Endothelial cell of umbilical vein (primary cell): ENCODE results near the gene STK24. TPM values are rescaled to one million over a fixed set of nuclear protein-coding genes. Genes with fewer than 3 reads are reported as not detected.

ENCODE experiments used
- BruUV-seq: library from RNA; stranded (reverse); fragments of 400-500 nt; replicated peaks from 2 replicates; lab custom pipeline; 2021; lab: Mats Ljungman, UMichigan
- CTCF ChIA-PET: fragments of 300-600, 350-600 bp; sonication (Branson Sonifier 250); formaldehyde crosslinking; loops from one replicate; lab custom pipeline; 2021; ENCODE audit warnings: antibody characterized with exemption, inconsistent platforms; lab: Charles Lee
- POLR2A ChIA-PET: fragments of 300-600, 350-600 bp; sonication (Branson Sonifier 250); formaldehyde crosslinking; loops from one replicate; lab custom pipeline; 2021; ENCODE audit warnings: antibody characterized with exemption, inconsistent platforms; lab: Charles Lee
- DNase-seq: peaks from one replicate; pipeline ENCODE4 v3.0.0-alpha.2; 2011; ENCODE audit warnings: low read depth, low spot score
- FAIRE-seq: peaks from 2 replicates; lab custom pipeline; 2011; peaks lifted over from hg19 to GRCh38; lab: Jason Lieb, UNC
- H2AFZ ChIP-seq: 2 replicates; pipeline ENCODE4 v1.6.0; 2012; ENCODE audit warnings: low read depth, low read length, control low read depth, inconsistent platforms
- H3K27ac ChIP-seq: 2 replicates; pipeline ENCODE4 v1.5.1; 2011; ENCODE audit warnings: low read depth, mild to moderate bottlenecking, control low read depth, low read length, moderate library complexity; ENCODE audit not compliant: insufficient read depth
- H3K27me3 ChIP-seq, 2 experiments: 2 replicates each; pipeline versions ENCODE4 v1.6.0 to v1.6.1; 2011; ENCODE audit warnings: low read length in 2 of 2, mixed read lengths in 1 of 2; ENCODE audit not compliant: control insufficient read depth in 2 of 2, insufficient read depth in 2 of 2
- H3K36me3 ChIP-seq, 2 experiments: 2 replicates in 1 of 2; 3 replicates in 1 of 2; pipeline ENCODE4 v1.5.1; 2011; ENCODE audit warnings: low read length in 2 of 2, mild to moderate bottlenecking in 1 of 2, moderate library complexity in 1 of 2; ENCODE audit not compliant: control insufficient read depth in 2 of 2, insufficient read depth in 2 of 2; ENCODE audit errors: extremely low read depth in 1 of 2
- H3K4me1 ChIP-seq: 3 replicates; pipeline ENCODE4 v1.5.1; 2011; ENCODE audit warnings: mild to moderate bottlenecking, low read length; ENCODE audit not compliant: control insufficient read depth, insufficient read depth; ENCODE audit errors: extremely low read depth
- H3K4me2 ChIP-seq: 2 replicates; pipeline ENCODE4 v1.6.1; 2011; ENCODE audit warnings: low read length, control low read depth, mixed read lengths; ENCODE audit not compliant: insufficient read depth
- H3K4me3 ChIP-seq, 3 experiments: fragments of 200-600 bp in 1 of 3; sonication (generic), shearing (Covaris generic) in 1 of 3; replicated peaks in 1 of 3; 2 replicates each; pipeline ENCODE4 v1.5.1; 2011 to 2016; ENCODE audit warnings: control low read depth in 3 of 3, low read length in 3 of 3, mild to moderate bottlenecking in 2 of 3, inconsistent platforms in 1 of 3, low read depth in 1 of 3, moderate library complexity in 1 of 3; ENCODE audit not compliant: insufficient read depth in 1 of 3
- H3K79me2 ChIP-seq: 2 replicates; pipeline ENCODE4 v1.6.0; 2012; ENCODE audit warnings: low read length, inconsistent platforms; ENCODE audit not compliant: control insufficient read depth, insufficient read depth
- H3K9ac ChIP-seq: replicated peaks from 2 replicates; pipeline ENCODE3; 2011; ENCODE audit warnings: low read length, control low read depth; ENCODE audit not compliant: insufficient read depth; ENCODE audit errors: extremely low read depth
- H3K9me1 ChIP-seq: replicated peaks from 3 replicates; pipeline ENCODE4 v1.6.0; 2011; ENCODE audit warnings: mild to moderate bottlenecking, low read length; ENCODE audit not compliant: control insufficient read depth, insufficient read depth; ENCODE audit errors: extremely low read depth
- H3K9me3 ChIP-seq: replicated peaks from 2 replicates; pipeline ENCODE4 v1.5.1; 2012; ENCODE audit warnings: low read length, inconsistent platforms; ENCODE audit not compliant: control insufficient read depth, insufficient read depth
- H4K20me1 ChIP-seq: replicated peaks from 2 replicates; pipeline ENCODE3; 2011; ENCODE audit warnings: mild to moderate bottlenecking, low read length; ENCODE audit not compliant: control insufficient read depth, insufficient read depth; ENCODE audit errors: extremely low read depth
- EZH2 ChIP-seq: IDR thresholded peaks from 2 replicates; pipeline ENCODE4 v1.6.1; 2012; ENCODE audit warnings: borderline replicate concordance, low read depth, mild to moderate bottlenecking, moderate library complexity, low read length, inconsistent platforms; ENCODE audit not compliant: severe bottlenecking
- FOS ChIP-seq: IDR thresholded peaks from 2 replicates; pipeline ENCODE4 v1.6.1; 2011; ENCODE audit warnings: mild to moderate bottlenecking, low read length, moderate library complexity, borderline replicate concordance; ENCODE audit not compliant: insufficient read depth
- GATA2 ChIP-seq: IDR thresholded peaks from 2 replicates; pipeline ENCODE4 v1.7.0; 2011; ENCODE audit warnings: low read depth, mild to moderate bottlenecking, moderate library complexity, mixed read lengths, low read length; ENCODE audit not compliant: insufficient read length, insufficient read depth
- JUN ChIP-seq: IDR thresholded peaks from 2 replicates; pipeline ENCODE4 v1.6.1; 2011; ENCODE audit warnings: borderline replicate concordance, low read depth; ENCODE audit not compliant: insufficient read length, insufficient read depth
- MYC ChIP-seq: IDR thresholded peaks from one replicate; pipeline ENCODE4 v1.6.1; 2011; ENCODE audit warnings: mild to moderate bottlenecking, low read depth, low read length
- POLR2A ChIP-seq: IDR thresholded peaks from 2 replicates; pipeline ENCODE4 v1.6.1; 2012; ENCODE audit warnings: low read depth, mild to moderate bottlenecking, control low read depth, low read length
- POLR2AphosphoS5 ChIP-seq: IDR thresholded peaks from 2 replicates; pipeline ENCODE4 v1.6.1; 2012; ENCODE audit warnings: low read depth, mild to moderate bottlenecking, control low read depth, low read length, moderate library complexity; ENCODE audit not compliant: insufficient read depth
- dilution Hi-C: fragments of 300-500 bp; cut with MboI; formaldehyde crosslinking; loops from one replicate; pipeline ENCODE4 v1.15.0; 2019; ENCODE audit warnings: low sequenced_read_pairs; ENCODE audit not compliant: extremely low pct_ligation_motif_present
- intact Hi-C: fragments of 100-400 bp; cut with micrococcal nuclease; formaldehyde crosslinking; loops from one replicate; pipeline ENCODE4 v1.10.0; 2022
- polyA plus RNA-seq, 4 experiments: library from polyadenylated mRNA; depleted of rRNA in 3 of 4; stranded (reverse) in 3 of 4; unstranded in 1 of 4; fragments of >200 nt; gene quantifications; 2 replicates each; pipeline versions ENCODE4 v1.2.1 to v1.2.3, GENCODE V29; 2011 to 2012; ENCODE audit warnings: missing spikeins in 1 of 4
- total RNA-seq: library from RNA; stranded (reverse); gene quantifications from 2 replicates; pipeline ENCODE4 v1.2.3, GENCODE V29; 2021
- TF ChIP-seq, protein P1 (sequence below), 2 donors: IDR thresholded peaks; 1 replicate in 1 of 2; 2 replicates in 1 of 2; pipeline ENCODE4 v1.5.1; 2011; ENCODE audit warnings: low read length in 2 of 2, mild to moderate bottlenecking in 2 of 2, moderate library complexity in 2 of 2, control low read depth in 1 of 2, inconsistent platforms in 1 of 2, low read depth in 1 of 2; ENCODE audit not compliant: insufficient read depth in 1 of 2; ENCODE audit errors: extremely low read depth in 1 of 2
- TF ChIP-seq, protein P2 (sequence below): IDR thresholded peaks from 2 replicates; pipeline ENCODE4 v1.6.1; 2011; ENCODE audit not compliant: insufficient read depth, insufficient read length

STK24 gene
- total and polyA plus RNA-seq, 2 donors (not counting 3 experiments of a cell fraction or from before 2014, with no cell fraction given), result 43.3 to 100 TPM

DNA sequence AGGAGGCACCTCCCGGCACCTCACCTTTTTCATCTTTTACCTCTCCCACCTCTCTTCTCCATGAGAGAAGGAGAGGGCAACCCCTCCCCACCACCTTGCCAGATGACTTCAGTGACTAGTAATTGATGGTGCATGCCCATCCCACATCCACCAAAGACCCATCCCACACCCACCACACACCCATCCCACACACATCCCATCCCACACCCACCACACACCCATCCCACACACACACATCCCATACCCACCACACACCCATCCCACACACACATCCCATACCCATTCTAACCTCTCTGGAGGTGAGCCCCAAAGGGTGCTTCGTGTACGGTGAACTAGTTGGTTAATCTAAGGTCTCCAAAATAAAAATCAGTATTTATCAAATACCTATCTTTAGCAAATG, 44.7 kb downstream of the STK24 start:
- ChIA-PET POLR2A (no interaction called here), CTCF (interaction anchor here (1.5 to 3.3 kb wide), 2 partner anchors 8 to 12 kb away, joined by 4 to 13 read pairs; no protein-coding TSS in a partner anchor)
- Histone ChIP-seq H3K4me3 (no peak overlapping the region), H3K4me1 (no peaks in the 10 kb centered on the region), H3K9ac (no peak overlapping the region), H2AFZ (no peak overlapping the region), H3K79me2 (peaks cover 98% of the 10 kb centered on the region), H4K20me1 (peaks cover 10% of the 10 kb centered on the region), H3K27ac (no peak overlapping the region), H3K27me3 (no peaks in the 10 kb centered on the region), H3K9me3 (no peaks in the 10 kb centered on the region), H3K36me3 (no peaks in the 10 kb centered on the region), H3K9me1 (no peaks in the 10 kb centered on the region), H3K4me2 (no peak overlapping the region)
- TF ChIP-seq GATA2 (no peak), EZH2 (no peak), JUN (no peak), FOS (no peak), MYC (no peak), POLR2AphosphoS5 (no peak), POLR2A (no peak)
- TF ChIP-seq, protein P1, sequence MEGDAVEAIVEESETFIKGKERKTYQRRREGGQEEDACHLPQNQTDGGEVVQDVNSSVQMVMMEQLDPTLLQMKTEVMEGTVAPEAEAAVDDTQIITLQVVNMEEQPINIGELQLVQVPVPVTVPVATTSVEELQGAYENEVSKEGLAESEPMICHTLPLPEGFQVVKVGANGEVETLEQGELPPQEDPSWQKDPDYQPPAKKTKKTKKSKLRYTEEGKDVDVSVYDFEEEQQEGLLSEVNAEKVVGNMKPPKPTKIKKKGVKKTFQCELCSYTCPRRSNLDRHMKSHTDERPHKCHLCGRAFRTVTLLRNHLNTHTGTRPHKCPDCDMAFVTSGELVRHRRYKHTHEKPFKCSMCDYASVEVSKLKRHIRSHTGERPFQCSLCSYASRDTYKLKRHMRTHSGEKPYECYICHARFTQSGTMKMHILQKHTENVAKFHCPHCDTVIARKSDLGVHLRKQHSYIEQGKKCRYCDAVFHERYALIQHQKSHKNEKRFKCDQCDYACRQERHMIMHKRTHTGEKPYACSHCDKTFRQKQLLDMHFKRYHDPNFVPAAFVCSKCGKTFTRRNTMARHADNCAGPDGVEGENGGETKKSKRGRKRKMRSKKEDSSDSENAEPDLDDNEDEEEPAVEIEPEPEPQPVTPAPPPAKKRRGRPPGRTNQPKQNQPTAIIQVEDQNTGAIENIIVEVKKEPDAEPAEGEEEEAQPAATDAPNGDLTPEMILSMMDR (IDR thresholded peaks at IDR 0.05; ENCODE audit: extremely low read depth in 1 of 2, insufficient read depth in 1 of 2, low read depth in 1 of 2, low read length in 2 of 2), result no peak
- TF ChIP-seq, protein P2, sequence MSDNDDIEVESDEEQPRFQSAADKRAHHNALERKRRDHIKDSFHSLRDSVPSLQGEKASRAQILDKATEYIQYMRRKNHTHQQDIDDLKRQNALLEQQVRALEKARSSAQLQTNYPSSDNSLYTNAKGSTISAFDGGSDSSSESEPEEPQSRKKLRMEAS, result no peak
- BruUV-seq, result no TSS peak
- dilution Hi-C loops, result no loop called here
- intact Hi-C loops, result no loop called here
- FAIRE-seq, result no peak
- DNase-seq, result no peak
